T-helper 17 cell (primary cell): ENCODE results near the gene CTBP2. TPM values are rescaled to one million over a fixed set of nuclear protein-coding genes. Genes with fewer than 3 reads are reported as not detected.

ENCODE experiments used
- ATAC-seq: fragments of 150-1000 bp; cut with Tn5 transposase; 2 replicates; pipeline ENCODE4 v1.10.0; 2021; ENCODE audit warnings: mild to moderate bottlenecking, moderate library complexity
- DNase-seq, 3 donors: peaks; one replicate each; pipeline versions ENCODE4 v3.0.0 to v3.0.0-alpha.2; 2020 to 2021
- H3K9me3 ChIP-seq: one replicate; pipeline ENCODE4 v1.7.0; 2013; ENCODE audit warnings: low read length, mild to moderate bottlenecking; ENCODE audit not compliant: control insufficient read depth, poor library complexity, severe bottlenecking
- H3K27ac Mint-ChIP-seq: one replicate; pipeline ENCODE4 v1.8.0; 2022; ENCODE audit warnings: mild to moderate bottlenecking, moderate library complexity, mixed read lengths
- H3K27me3 Mint-ChIP-seq: one replicate; pipeline ENCODE4 v1.8.0; 2022; ENCODE audit warnings: mixed read lengths
- H3K36me3 Mint-ChIP-seq: one replicate; pipeline ENCODE4 v1.8.0; 2022; ENCODE audit warnings: low read depth, mixed read lengths
- H3K4me1 Mint-ChIP-seq: one replicate; pipeline ENCODE4 v1.8.0; 2022; ENCODE audit warnings: mild to moderate bottlenecking, mixed read lengths
- H3K4me3 Mint-ChIP-seq: one replicate; pipeline ENCODE4 v1.8.0; 2022; ENCODE audit warnings: mild to moderate bottlenecking, moderate library complexity, mixed read lengths
- total RNA-seq, 4 donors: library from RNA in 2 of 4; stranded (reverse) in 2 of 4; gene quantifications; one replicate each; pipeline ENCODE4 v1.2.3 and lab custom pipeline; 2022 to 2026

Gene CTBP2
- total RNA-seq, 2 donors from 2014 or later: 1.3 to 1.5 TPM

DNA sequence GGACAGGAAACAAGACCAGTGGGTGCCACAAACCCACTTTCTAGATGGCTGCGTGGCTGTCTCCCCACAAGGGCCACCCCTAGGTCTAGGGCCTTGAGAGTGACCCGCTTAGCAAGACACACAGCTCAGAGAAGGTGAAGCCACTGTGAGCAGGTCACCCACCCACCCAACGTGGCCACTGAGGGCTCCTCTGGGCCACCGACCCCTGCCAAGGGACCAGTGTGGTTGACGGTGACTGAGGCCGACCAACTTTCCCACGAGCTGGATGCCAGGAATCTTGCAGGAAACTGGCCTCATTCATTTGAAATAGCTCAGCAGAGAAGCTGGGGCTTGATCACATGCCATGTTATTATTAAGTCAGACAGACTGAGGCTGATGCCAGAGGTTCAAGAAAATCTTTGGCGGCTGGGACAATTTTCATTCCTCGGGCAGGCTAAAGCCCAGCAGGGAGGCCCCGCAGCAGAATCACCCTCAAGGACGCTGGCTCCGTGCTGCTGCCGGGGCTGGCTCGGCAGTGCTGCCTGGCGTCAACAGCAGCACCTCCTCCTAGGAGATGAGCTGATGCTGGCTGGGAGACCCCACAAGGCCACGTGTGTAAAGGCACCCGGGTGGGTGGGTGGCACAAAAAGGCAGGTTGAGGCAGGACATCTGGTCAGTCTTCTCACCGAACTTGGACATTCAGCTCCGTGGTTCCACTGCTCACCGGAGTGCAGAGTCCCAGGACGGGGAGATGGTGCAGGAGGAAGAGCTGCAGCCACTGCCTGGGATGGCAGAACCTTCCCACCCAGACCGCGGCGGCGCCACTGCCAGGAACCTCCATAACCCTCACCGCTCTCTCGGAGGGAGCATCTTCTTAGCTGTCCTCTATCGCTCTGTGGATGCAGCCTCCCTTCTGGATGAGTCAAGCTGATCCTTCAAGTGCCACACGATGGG, 160.7 kb downstream of the CTBP2 start:
- H3K36me3 Mint-ChIP-seq: no peaks in the 10 kb centered on the region
- H3K27me3 Mint-ChIP-seq: peaks cover 14% of the 10 kb centered on the region
- no peaks in the 10 kb centered on the region for H3K9me3 ChIP-seq
- H3K27ac Mint-ChIP-seq: no peak overlapping the region
- ATAC-seq (no peak), DNase-seq (no peak)
- H3K4me3 Mint-ChIP-seq: no peak overlapping the region
- H3K4me1 Mint-ChIP-seq: no peaks in the 10 kb centered on the region

- H3K4me3 Mint-ChIP-seq: no peak overlapping the region
- peaks cover 10% of the 10 kb centered on the region for H3K27me3 Mint-ChIP-seq
- DNase-seq: no peak
- no peak for ATAC-seq
- no peak overlapping the region for H3K27ac Mint-ChIP-seq
- no peaks in the 10 kb centered on the region for H3K36me3 Mint-ChIP-seq
- peaks cover 3% of the 10 kb centered on the region for H3K4me1 Mint-ChIP-seq
- H3K9me3 ChIP-seq: no peaks in the 10 kb centered on the region
Observed at GRCh38 chr10:124998624-124999291, 161.6 kb downstream of the CTBP2 start.

GRCh38 chr10:124997771-124998623, 162.4 kb downstream of the CTBP2 start:
- Mint-ChIP-seq H3K4me1 (peaks cover 3% of the 10 kb centered on the region), H3K36me3 (no peaks in the 10 kb centered on the region), H3K27me3 (peaks cover 8% of the 10 kb centered on the region), H3K4me3 (no peak overlapping the region), H3K27ac (no peak overlapping the region)
- no peak for DNase-seq
- no peak for ATAC-seq
- no peaks in the 10 kb centered on the region for H3K9me3 ChIP-seq

DNA sequence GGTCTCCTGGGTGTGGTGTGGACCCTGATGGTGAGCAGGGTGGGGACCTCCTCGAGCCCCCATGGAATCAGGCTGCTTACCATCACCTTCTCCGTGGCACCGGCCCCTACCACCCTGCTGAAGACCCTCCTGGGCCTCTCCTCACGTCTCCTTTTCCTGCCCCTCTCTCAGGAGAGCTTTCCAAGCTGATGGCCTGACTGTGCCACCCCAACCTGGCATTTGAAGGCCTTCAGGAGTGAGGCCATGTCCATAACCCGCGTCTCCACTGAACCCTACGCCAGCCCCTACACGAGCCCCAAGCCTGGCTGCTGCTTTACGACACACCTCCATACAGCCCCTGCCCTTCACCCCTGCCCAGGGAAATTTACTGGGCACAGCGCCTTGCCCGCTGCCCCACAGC, 163.1 kb downstream of the CTBP2 start:
- DNase-seq (no peak), ATAC-seq (no peak)
- H3K27me3 Mint-ChIP-seq: peaks cover 4% of the 10 kb centered on the region
- H3K9me3 ChIP-seq: no peaks in the 10 kb centered on the region
- H3K36me3 Mint-ChIP-seq: no peaks in the 10 kb centered on the region
- H3K4me1 Mint-ChIP-seq: peaks cover 3% of the 10 kb centered on the region
- no peak overlapping the region for H3K27ac Mint-ChIP-seq
- H3K4me3 Mint-ChIP-seq: no peak overlapping the region

GRCh38 chr10:124996854-124997215, 163.5 kb downstream of the CTBP2 start:
- H3K9me3 ChIP-seq: no peaks in the 10 kb centered on the region
- DNase-seq (no peak), ATAC-seq (no peak)
- H3K27me3 Mint-ChIP-seq: peaks cover 4% of the 10 kb centered on the region
- no peaks in the 10 kb centered on the region for H3K36me3 Mint-ChIP-seq
- H3K27ac Mint-ChIP-seq: no peak overlapping the region
- peaks cover 3% of the 10 kb centered on the region for H3K4me1 Mint-ChIP-seq
- no peak overlapping the region for H3K4me3 Mint-ChIP-seq

- Mint-ChIP-seq H3K4me3 (peak overlapping the region; percentile 61), H3K36me3 (no peaks in the 10 kb centered on the region), H3K27ac (no peak overlapping the region), H3K4me1 (peaks cover 3% of the 10 kb centered on the region), H3K27me3 (peaks cover 4% of the 10 kb centered on the region)
- no peak for DNase-seq
- no peak for ATAC-seq
- H3K9me3 ChIP-seq: no peaks in the 10 kb centered on the region
Observed at GRCh38 chr10:124996127-124996853, 164.1 kb downstream of the CTBP2 start.

GRCh38 chr10:124995605-124996004, 164.8 kb downstream of the CTBP2 start:
- no peaks in the 10 kb centered on the region for H3K36me3 Mint-ChIP-seq
- no peaks in the 10 kb centered on the region for H3K9me3 ChIP-seq
- no peak overlapping the region for H3K4me3 Mint-ChIP-seq
- no peak for ATAC-seq
- peaks cover 3% of the 10 kb centered on the region for H3K4me1 Mint-ChIP-seq
- H3K27ac Mint-ChIP-seq: no peak overlapping the region
- DNase-seq: no peak
- peaks cover 4% of the 10 kb centered on the region for H3K27me3 Mint-ChIP-seq

GRCh38 chr10:124994573-124995473, 165.5 kb downstream of the CTBP2 start:
- H3K9me3 ChIP-seq: no peaks in the 10 kb centered on the region
- Mint-ChIP-seq H3K36me3 (no peaks in the 10 kb centered on the region), H3K27ac (no peak overlapping the region), H3K27me3 (peaks cover 2% of the 10 kb centered on the region), H3K4me3 (no peak overlapping the region), H3K4me1 (peaks cover 3% of the 10 kb centered on the region)
- ATAC-seq: no peak
- no peak for DNase-seq

- Mint-ChIP-seq H3K36me3 (no peaks in the 10 kb centered on the region), H3K27ac (no peak overlapping the region), H3K4me3 (peak overlapping the region; percentile 46), H3K4me1 (peaks cover 5% of the 10 kb centered on the region), H3K27me3 (no peaks in the 10 kb centered on the region)
- ATAC-seq (no peak), DNase-seq (no peak)
- no peaks in the 10 kb centered on the region for H3K9me3 ChIP-seq
Observed at GRCh38 chr10:124993736-124994451, 166.5 kb downstream of the CTBP2 start.

DNA sequence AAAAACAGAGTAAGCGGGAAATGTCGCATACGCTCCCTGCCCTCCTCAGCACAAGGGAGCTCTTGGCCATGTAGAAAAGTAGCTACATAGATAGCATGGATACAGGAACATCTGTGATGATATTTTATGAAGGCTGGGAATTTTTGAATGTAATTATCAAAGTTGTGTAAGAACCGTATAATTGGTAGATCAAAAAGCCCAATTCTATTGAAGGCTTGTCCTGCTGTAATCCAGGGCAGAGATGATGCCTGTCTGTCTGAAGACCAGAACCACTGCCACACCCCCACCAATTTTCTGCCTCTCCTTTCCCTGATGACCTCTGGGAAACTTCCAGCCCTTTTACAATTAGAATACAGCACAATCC, 167.0 kb downstream of the CTBP2 start:
- H3K27ac Mint-ChIP-seq: no peak overlapping the region
- no peaks in the 10 kb centered on the region for H3K9me3 ChIP-seq
- H3K4me3 Mint-ChIP-seq: no peak overlapping the region
- ATAC-seq: no peak
- no peaks in the 10 kb centered on the region for H3K36me3 Mint-ChIP-seq
- peaks cover 5% of the 10 kb centered on the region for H3K4me1 Mint-ChIP-seq
- no peaks in the 10 kb centered on the region for H3K27me3 Mint-ChIP-seq
- no peak for DNase-seq

DNA sequence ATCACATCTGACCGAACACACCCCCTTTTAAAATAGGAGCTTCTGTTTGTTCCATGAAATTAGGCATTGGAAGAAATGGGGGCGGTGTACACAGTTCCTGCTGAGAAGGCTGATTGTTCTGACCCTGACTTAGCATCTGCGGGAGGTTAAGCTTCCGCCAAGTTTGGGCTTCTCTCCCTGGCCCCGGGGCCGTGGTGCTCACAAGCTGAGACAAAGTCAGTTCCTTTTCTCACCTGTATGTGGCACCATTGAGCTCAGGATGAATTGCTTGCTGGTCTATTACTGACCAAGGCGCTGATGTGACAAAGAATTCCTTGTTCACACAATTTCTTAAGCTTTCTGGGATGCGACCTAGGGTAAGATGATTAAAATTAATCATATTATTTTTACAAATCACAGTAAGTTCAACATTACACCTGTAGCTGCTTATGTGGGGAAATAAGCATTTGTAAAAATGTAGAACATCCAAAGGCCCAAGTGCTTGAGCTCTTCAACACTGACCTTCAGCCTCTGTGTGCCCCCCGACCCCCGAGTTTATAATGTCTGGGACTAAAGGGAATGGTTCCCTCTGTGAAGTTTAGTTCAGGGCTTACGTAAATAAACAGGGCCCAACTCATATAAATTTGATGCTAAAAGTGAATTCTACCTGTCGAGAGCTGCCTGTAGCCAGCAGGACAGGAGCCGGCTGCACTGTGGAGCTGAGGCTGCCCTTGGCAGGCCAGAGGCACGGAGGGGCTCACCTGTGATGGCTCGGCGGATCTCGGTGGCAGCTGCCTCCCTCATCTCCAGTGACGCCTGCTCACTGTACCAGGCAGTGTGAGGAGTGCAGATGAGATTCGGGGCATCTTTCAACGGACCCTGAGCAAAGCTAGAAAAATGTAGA, 167.7 kb downstream of the CTBP2 start:
- ATAC-seq: peak; percentile 52
- Mint-ChIP-seq H3K27me3 (no peaks in the 10 kb centered on the region), H3K27ac (no peak overlapping the region), H3K4me3 (no peak overlapping the region), H3K4me1 (peaks cover 5% of the 10 kb centered on the region), H3K36me3 (no peaks in the 10 kb centered on the region)
- no peaks in the 10 kb centered on the region for H3K9me3 ChIP-seq
- DNase-seq: no peak
